ENCODE data around the gene PPP1R3G. TPM values are rescaled to one million over a fixed set of nuclear protein-coding genes. Genes with fewer than 3 reads are reported as not detected.
"Not testable (repeated sequence)": the region's sequence is repeated elsewhere in the genome, so short reads cannot be mapped to it uniquely, and the experiment has no call there.

Gene PPP1R3G
- total RNA-seq, 1 donor from 2014 or later, result 2.1 TPM

DNA sequence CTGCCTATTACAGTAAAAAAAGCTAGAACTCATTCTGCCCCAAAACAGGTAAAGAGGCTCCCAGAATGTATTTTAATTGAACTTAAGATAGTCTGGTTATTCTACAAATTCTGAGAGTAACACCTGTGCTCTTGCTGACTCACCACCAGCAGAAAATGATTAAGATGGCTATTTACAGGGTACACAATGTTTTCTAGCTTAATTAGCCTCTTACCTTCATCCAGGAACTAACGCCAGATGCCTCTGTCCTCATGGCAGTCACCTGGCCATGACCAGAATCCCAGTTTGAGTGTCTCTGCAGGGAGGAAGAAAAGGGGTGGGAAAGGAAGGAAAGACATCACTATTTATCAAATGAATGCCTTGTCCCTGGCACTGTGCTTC is 31.3 kb upstream of the PPP1R3G start:
- Histone ChIP-seq H3K4me3 (ENCODE audit: low read length in 3 of 3) (no peak overlapping the region), H3K36me3 (ENCODE audit: control insufficient read depth in 3 of 3, insufficient read depth in 3 of 3, low read length in 3 of 3) (no peaks in the 10 kb centered on the region), H3K27ac (ENCODE audit: low read depth, low read length) (no peak overlapping the region), H3K27me3 (ENCODE audit: control insufficient read depth in 3 of 3, insufficient read depth in 3 of 3, low read length in 3 of 3) (no peaks in the 10 kb centered on the region), H3K9me3 (ENCODE audit: control insufficient read depth in 3 of 3, low read length in 3 of 3) (no peaks in the 10 kb centered on the region), H3K4me1 (ENCODE audit: control insufficient read depth in 3 of 3, insufficient read depth in 3 of 3, low read length in 3 of 3) (no peaks in the 10 kb centered on the region), H3K9ac (ENCODE audit: low read depth in 1 of 3, low read length in 3 of 3) (no peak overlapping the region)

GRCh38 chr6:5054245-5054873 is 30.8 kb upstream of the PPP1R3G start:
- Histone ChIP-seq H3K27ac (ENCODE audit: low read depth, low read length) (no peak overlapping the region), H3K4me3 (ENCODE audit: low read length in 3 of 3) (no peak overlapping the region), H3K4me1 (ENCODE audit: control insufficient read depth in 3 of 3, insufficient read depth in 3 of 3, low read length in 3 of 3) (no peaks in the 10 kb centered on the region), H3K9me3 (ENCODE audit: control insufficient read depth in 3 of 3, low read length in 3 of 3) (no peaks in the 10 kb centered on the region), H3K9ac (ENCODE audit: low read depth in 1 of 3, low read length in 3 of 3) (no peak overlapping the region), H3K27me3 (ENCODE audit: control insufficient read depth in 3 of 3, insufficient read depth in 3 of 3, low read length in 3 of 3) (no peaks in the 10 kb centered on the region), H3K36me3 (ENCODE audit: control insufficient read depth in 3 of 3, insufficient read depth in 3 of 3, low read length in 3 of 3) (no peaks in the 10 kb centered on the region)

DNA sequence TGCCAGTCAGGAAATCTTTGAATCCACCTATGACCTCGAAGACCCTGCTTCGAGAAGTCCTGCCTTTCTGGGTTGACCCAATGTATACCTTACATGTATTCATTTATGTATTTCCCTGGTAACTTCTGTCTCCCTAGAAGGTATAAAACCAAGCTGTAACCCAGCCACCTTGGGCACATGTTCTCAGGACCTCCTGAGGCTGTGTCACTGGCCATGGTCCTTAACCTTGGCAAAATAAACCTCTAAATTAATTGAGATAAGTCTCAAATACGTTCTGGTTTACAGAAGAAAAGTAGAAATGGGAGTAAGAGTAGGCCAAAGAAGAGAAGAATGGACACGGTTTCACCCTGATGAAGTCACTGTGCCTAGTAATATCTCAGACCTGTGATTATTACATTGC is 30.0 kb upstream of the PPP1R3G start:
- H3K27me3 ChIP-seq (ENCODE audit: control insufficient read depth in 3 of 3, insufficient read depth in 3 of 3, low read length in 3 of 3), result no peaks in the 10 kb centered on the region
- H3K9me3 ChIP-seq (ENCODE audit: control insufficient read depth in 3 of 3, low read length in 3 of 3), result no peaks in the 10 kb centered on the region
- H3K36me3 ChIP-seq (ENCODE audit: control insufficient read depth in 3 of 3, insufficient read depth in 3 of 3, low read length in 3 of 3), result no peaks in the 10 kb centered on the region
- no peak overlapping the region for H3K4me3 ChIP-seq (ENCODE audit: low read length in 3 of 3)
- H3K4me1 ChIP-seq (ENCODE audit: control insufficient read depth in 3 of 3, insufficient read depth in 3 of 3, low read length in 3 of 3), result no peaks in the 10 kb centered on the region
- no peak overlapping the region for H3K9ac ChIP-seq (ENCODE audit: low read depth in 1 of 3, low read length in 3 of 3)
- no peak overlapping the region for H3K27ac ChIP-seq (ENCODE audit: low read depth, low read length)

DNA sequence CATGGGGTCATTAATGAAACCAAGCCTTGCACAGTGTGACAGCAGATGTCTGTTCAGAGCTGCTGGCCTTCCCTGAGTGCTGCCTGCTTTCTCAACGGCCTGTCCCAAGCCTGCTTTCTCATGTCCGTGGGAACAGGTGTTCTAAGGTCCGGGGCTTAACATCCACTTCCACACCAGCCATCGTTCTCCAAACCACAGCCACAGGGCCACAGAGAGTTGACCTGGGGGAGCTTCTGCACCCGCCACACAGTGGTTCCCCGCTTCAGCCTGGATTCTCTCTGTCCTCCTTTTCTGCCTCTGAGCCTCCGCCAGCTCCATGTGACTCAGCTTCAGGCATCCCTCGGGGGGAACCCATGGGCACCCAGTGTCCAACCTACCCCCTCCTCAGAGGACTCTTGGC is 26.9 kb upstream of the PPP1R3G start:
- H3K27me3 ChIP-seq (ENCODE audit: control insufficient read depth in 3 of 3, insufficient read depth in 3 of 3, low read length in 3 of 3), result no peaks in the 10 kb centered on the region
- H3K36me3 ChIP-seq (ENCODE audit: control insufficient read depth in 3 of 3, insufficient read depth in 3 of 3, low read length in 3 of 3), result no peaks in the 10 kb centered on the region
- no peak overlapping the region for H3K9ac ChIP-seq (ENCODE audit: low read depth in 1 of 3, low read length in 3 of 3)
- no peak overlapping the region for H3K4me3 ChIP-seq (ENCODE audit: low read length in 3 of 3)
- no peaks in the 10 kb centered on the region for H3K9me3 ChIP-seq (ENCODE audit: control insufficient read depth in 3 of 3, low read length in 3 of 3)
- no peak overlapping the region for H3K27ac ChIP-seq (ENCODE audit: low read depth, low read length)
- H3K4me1 ChIP-seq (ENCODE audit: control insufficient read depth in 3 of 3, insufficient read depth in 3 of 3, low read length in 3 of 3), result no peaks in the 10 kb centered on the region

DNA sequence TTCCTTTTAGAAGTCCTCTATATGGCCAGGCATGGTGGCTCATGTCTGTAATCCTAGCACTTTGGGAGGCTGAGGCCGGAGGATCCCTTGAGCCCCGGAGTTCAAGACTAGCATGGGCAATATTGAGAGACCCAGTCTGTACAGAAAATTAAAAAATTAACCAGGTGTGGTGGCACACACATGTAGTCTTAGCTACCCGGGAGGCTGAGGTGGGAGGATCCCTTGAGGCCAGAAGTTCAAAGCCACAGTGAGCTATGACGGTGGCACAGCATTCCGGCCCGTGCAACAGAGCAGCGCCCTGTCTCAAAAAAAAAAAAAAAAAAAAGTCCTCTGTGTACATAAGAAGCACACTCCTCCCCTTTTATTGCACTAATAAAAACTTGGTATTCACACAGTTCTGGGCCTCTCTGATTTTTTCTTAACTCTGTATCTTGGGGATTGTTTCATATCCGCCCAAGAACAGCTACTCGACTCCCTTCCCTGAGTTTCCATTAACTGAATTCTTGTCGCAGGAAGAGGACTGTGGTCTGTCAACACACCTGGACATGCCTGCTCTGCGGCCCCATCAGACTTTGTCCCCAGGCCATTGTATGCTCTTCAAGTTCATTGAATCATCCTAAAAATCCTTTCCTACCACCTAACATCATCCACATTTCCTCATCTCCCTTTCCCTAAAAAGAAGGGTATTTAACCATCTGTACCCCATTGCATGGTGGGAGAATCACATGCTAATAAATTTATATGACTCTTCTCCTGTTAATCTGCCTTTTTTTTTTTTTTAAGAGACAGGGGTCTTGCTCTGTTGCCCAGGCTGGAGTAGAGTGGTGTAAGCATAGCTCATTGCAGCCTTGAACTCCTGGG is 25.9 kb upstream of the PPP1R3G start:
- no peaks in the 10 kb centered on the region for H3K36me3 ChIP-seq (ENCODE audit: control insufficient read depth in 3 of 3, insufficient read depth in 3 of 3, low read length in 3 of 3)
- H3K9me3 ChIP-seq (ENCODE audit: control insufficient read depth in 3 of 3, low read length in 3 of 3), result no peaks in the 10 kb centered on the region
- H3K4me3 ChIP-seq (ENCODE audit: low read length in 3 of 3), result no peak overlapping the region
- H3K9ac ChIP-seq (ENCODE audit: low read depth in 1 of 3, low read length in 3 of 3), result no peak overlapping the region
- H3K27me3 ChIP-seq (ENCODE audit: control insufficient read depth in 3 of 3, insufficient read depth in 3 of 3, low read length in 3 of 3), result no peaks in the 10 kb centered on the region
- H3K27ac ChIP-seq (ENCODE audit: low read depth, low read length), result no peak overlapping the region
- H3K4me1 ChIP-seq (ENCODE audit: control insufficient read depth in 3 of 3, insufficient read depth in 3 of 3, low read length in 3 of 3), result no peaks in the 10 kb centered on the region

- H3K4me1 ChIP-seq (ENCODE audit: control insufficient read depth in 3 of 3, insufficient read depth in 3 of 3, low read length in 3 of 3); H3K4me3 ChIP-seq (ENCODE audit: low read length in 3 of 3); H3K27ac ChIP-seq (ENCODE audit: low read depth, low read length); H3K9ac ChIP-seq (ENCODE audit: low read depth in 1 of 3, low read length in 3 of 3); H3K9me3 ChIP-seq (ENCODE audit: control insufficient read depth in 3 of 3, low read length in 3 of 3); H3K27me3 ChIP-seq (ENCODE audit: control insufficient read depth in 3 of 3, insufficient read depth in 3 of 3, low read length in 3 of 3); H3K36me3 ChIP-seq (ENCODE audit: control insufficient read depth in 3 of 3, insufficient read depth in 3 of 3, low read length in 3 of 3): not testable (repeated sequence)
Measured at GRCh38 chr6:5060439-5060838, 24.7 kb upstream of the PPP1R3G start.

GRCh38 chr6:5061152-5061551 is 24.0 kb upstream of the PPP1R3G start:
- no peaks in the 10 kb centered on the region for H3K36me3 ChIP-seq (ENCODE audit: control insufficient read depth in 3 of 3, insufficient read depth in 3 of 3, low read length in 3 of 3)
- H3K9ac ChIP-seq (ENCODE audit: low read depth in 1 of 3, low read length in 3 of 3), result no peak overlapping the region
- no peaks in the 10 kb centered on the region for H3K9me3 ChIP-seq (ENCODE audit: control insufficient read depth in 3 of 3, low read length in 3 of 3)
- no peak overlapping the region for H3K4me3 ChIP-seq (ENCODE audit: low read length in 3 of 3)
- H3K27ac ChIP-seq (ENCODE audit: low read depth, low read length), result no peak overlapping the region
- no peaks in the 10 kb centered on the region for H3K27me3 ChIP-seq (ENCODE audit: control insufficient read depth in 3 of 3, insufficient read depth in 3 of 3, low read length in 3 of 3)
- H3K4me1 ChIP-seq (ENCODE audit: control insufficient read depth in 3 of 3, insufficient read depth in 3 of 3, low read length in 3 of 3), result no peaks in the 10 kb centered on the region

- Histone ChIP-seq H3K9me3 (ENCODE audit: control insufficient read depth in 3 of 3, low read length in 3 of 3) (peaks cover 0 to 4% (median 0%) of the 10 kb centered on the region in 3 donors), H3K9ac (ENCODE audit: low read depth in 1 of 3, low read length in 3 of 3) (no peak overlapping the region), H3K4me1 (ENCODE audit: control insufficient read depth in 3 of 3, insufficient read depth in 3 of 3, low read length in 3 of 3) (no peaks in the 10 kb centered on the region), H3K36me3 (ENCODE audit: control insufficient read depth in 3 of 3, insufficient read depth in 3 of 3, low read length in 3 of 3) (no peaks in the 10 kb centered on the region), H3K27ac (ENCODE audit: low read depth, low read length) (no peak overlapping the region), H3K4me3 (ENCODE audit: low read length in 3 of 3) (no peak overlapping the region), H3K27me3 (ENCODE audit: control insufficient read depth in 3 of 3, insufficient read depth in 3 of 3, low read length in 3 of 3) (no peaks in the 10 kb centered on the region)
Measured at GRCh38 chr6:5063617-5064016, 21.5 kb upstream of the PPP1R3G start.

GRCh38 chr6:5066456-5067093 is 18.6 kb upstream of the PPP1R3G start:
- Histone ChIP-seq H3K9me3 (ENCODE audit: control insufficient read depth in 3 of 3, low read length in 3 of 3) (peaks cover 0 to 4% (median 0%) of the 10 kb centered on the region in 3 donors), H3K27ac (ENCODE audit: low read depth, low read length) (no peak overlapping the region), H3K9ac (ENCODE audit: low read depth in 1 of 3, low read length in 3 of 3) (no peak overlapping the region), H3K4me3 (ENCODE audit: low read length in 3 of 3) (no peak overlapping the region), H3K4me1 (ENCODE audit: control insufficient read depth in 3 of 3, insufficient read depth in 3 of 3, low read length in 3 of 3) (no peaks in the 10 kb centered on the region), H3K27me3 (ENCODE audit: control insufficient read depth in 3 of 3, insufficient read depth in 3 of 3, low read length in 3 of 3) (no peaks in the 10 kb centered on the region), H3K36me3 (ENCODE audit: control insufficient read depth in 3 of 3, insufficient read depth in 3 of 3, low read length in 3 of 3) (no peaks in the 10 kb centered on the region)

GRCh38 chr6:5067305-5067704 is 17.8 kb upstream of the PPP1R3G start:
- Histone ChIP-seq H3K9ac (ENCODE audit: low read depth in 1 of 3, low read length in 3 of 3) (no peak overlapping the region), H3K27me3 (ENCODE audit: control insufficient read depth in 3 of 3, insufficient read depth in 3 of 3, low read length in 3 of 3) (no peaks in the 10 kb centered on the region), H3K36me3 (ENCODE audit: control insufficient read depth in 3 of 3, insufficient read depth in 3 of 3, low read length in 3 of 3) (no peaks in the 10 kb centered on the region), H3K27ac (ENCODE audit: low read depth, low read length) (no peak overlapping the region), H3K4me3 (ENCODE audit: low read length in 3 of 3) (no peak overlapping the region), H3K4me1 (ENCODE audit: control insufficient read depth in 3 of 3, insufficient read depth in 3 of 3, low read length in 3 of 3) (no peaks in the 10 kb centered on the region), H3K9me3 (ENCODE audit: control insufficient read depth in 3 of 3, low read length in 3 of 3) (peaks cover 0 to 4% (median 0%) of the 10 kb centered on the region in 3 donors)
